GM23248 (cell line): ENCODE measurements around the gene CHMP4A. TPM values are rescaled to one million over a fixed set of nuclear protein-coding genes. Genes with fewer than 3 reads are reported as not detected.

Experiments
- DNase-seq: peaks from one replicate; pipeline ENCODE4 v3.0.0-alpha.2; 2015
- H2AFZ ChIP-seq: fragments of 200-600 bp; sonication (generic); 2 replicates; pipeline ENCODE4 v1.6.1; 2016; ENCODE audit warnings: antibody characterized with exemption
- H3F3A ChIP-seq: fragments of 200-600 bp; sonication (generic); 2 replicates; pipeline ENCODE4 v1.6.1; 2016; ENCODE audit warnings: mild to moderate bottlenecking, antibody characterized with exemption, mixed run types; ENCODE audit not compliant: insufficient read depth
- H3K27ac ChIP-seq: fragments of 200-600 bp; sonication (generic); 2 replicates; pipeline ENCODE4 v1.5.1; 2016; ENCODE audit warnings: mild to moderate bottlenecking
- H3K27me3 ChIP-seq: fragments of 200-600 bp; sonication (generic); replicated peaks from 2 replicates; pipeline ENCODE4 v1.6.1; 2016; ENCODE audit warnings: mild to moderate bottlenecking; ENCODE audit not compliant: insufficient read depth
- H3K36me3 ChIP-seq: fragments of 200-600 bp; sonication (generic); 2 replicates; pipeline ENCODE4 v1.6.1; 2016; ENCODE audit warnings: low read depth, mild to moderate bottlenecking
- H3K4me1 ChIP-seq: fragments of 200-600 bp; sonication (generic); 2 replicates; pipeline ENCODE4 v1.6.1; 2016; ENCODE audit warnings: mild to moderate bottlenecking; ENCODE audit not compliant: insufficient read depth
- H3K4me2 ChIP-seq: fragments of 200-600 bp; sonication (generic); one replicate; pipeline ENCODE4 v1.6.1; 2016; ENCODE audit warnings: mild to moderate bottlenecking; ENCODE audit not compliant: unreplicated experiment
- H3K4me3 ChIP-seq: fragments of 200-600 bp; sonication (generic); 2 replicates; pipeline ENCODE4 v1.5.1; 2016; ENCODE audit warnings: mild to moderate bottlenecking
- H3K79me2 ChIP-seq: fragments of 200-600 bp; sonication (generic); 2 replicates; pipeline ENCODE4 v1.6.1; 2016; ENCODE audit warnings: mild to moderate bottlenecking; ENCODE audit not compliant: insufficient read depth
- H3K9ac ChIP-seq: fragments of 200-600 bp; sonication (generic); 2 replicates; pipeline ENCODE4 v1.6.1; 2016; ENCODE audit warnings: mild to moderate bottlenecking
- H3K9me2 ChIP-seq: fragments of 200-600 bp; sonication (generic); 2 replicates; pipeline ENCODE4 v1.6.1; 2016; ENCODE audit warnings: mixed run types, mild to moderate bottlenecking, moderate library complexity; ENCODE audit not compliant: insufficient read depth
- H3K9me3 ChIP-seq: fragments of 200-600 bp; sonication (generic); one replicate; pipeline ENCODE4 v1.6.1; 2017; ENCODE audit warnings: low read depth
- H4K20me1 ChIP-seq: fragments of 200-600 bp; sonication (generic); 2 replicates; pipeline ENCODE4 v1.6.0; 2016; ENCODE audit not compliant: insufficient read depth
- EZH2 ChIP-seq: fragments of 200-600 bp; sonication (generic); IDR thresholded peaks from 2 replicates; pipeline ENCODE4 v1.6.1; 2018; ENCODE audit warnings: antibody characterized with exemption, mild to moderate bottlenecking; ENCODE audit not compliant: insufficient read depth, poor library complexity, severe bottlenecking
- EZH2phosphoT487 ChIP-seq: fragments of 200-600 bp; sonication (generic); IDR thresholded peaks from 2 replicates; pipeline ENCODE4 v1.6.1; 2018; ENCODE audit warnings: antibody characterized with exemption, moderate library complexity, mild to moderate bottlenecking, low read depth; ENCODE audit not compliant: insufficient read depth
- WGBS, 2 experiments: methylation state at CpG; one replicate each; pipeline ENCODE4 v1.1.6; 2015 to 2017; ENCODE audit warnings: low lambda C conversion rate in 2 of 2, low coverage in 1 of 2; ENCODE audit errors: missing lambda C conversion rate in 2 of 2; 5-methylcytosine and 5-hydroxymethylcytosine counted together
- in situ Hi-C: fragments of 300-500 bp; cut with MboI; formaldehyde crosslinking; loops from 2 replicates; pipeline ENCODE4 v1.15.0; 2020
- polyA plus RNA-seq: library from polyadenylated mRNA; unstranded; fragments of >200 nt; fragmentation: Nextera tagmentation; extraction: Ambion mirVana; gene quantifications from 2 replicates; pipeline ENCODE4 v1.2.1, GENCODE V29; 2016
- total RNA-seq: library from RNA; depleted of rRNA; stranded (reverse); fragments of >200 nt; shearing (Covaris generic); gene quantifications from 2 replicates; pipeline ENCODE4 v1.2.3, GENCODE V29; 2014; rRNA removed

CHMP4A gene, protein sequence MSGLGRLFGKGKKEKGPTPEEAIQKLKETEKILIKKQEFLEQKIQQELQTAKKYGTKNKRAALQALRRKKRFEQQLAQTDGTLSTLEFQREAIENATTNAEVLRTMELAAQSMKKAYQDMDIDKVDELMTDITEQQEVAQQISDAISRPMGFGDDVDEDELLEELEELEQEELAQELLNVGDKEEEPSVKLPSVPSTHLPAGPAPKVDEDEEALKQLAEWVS
- 18.5 and 32.1 TPM in 2 replicates for total RNA-seq
- 75.7 and 81.6 TPM in 2 replicates for polyA plus RNA-seq

DNA sequence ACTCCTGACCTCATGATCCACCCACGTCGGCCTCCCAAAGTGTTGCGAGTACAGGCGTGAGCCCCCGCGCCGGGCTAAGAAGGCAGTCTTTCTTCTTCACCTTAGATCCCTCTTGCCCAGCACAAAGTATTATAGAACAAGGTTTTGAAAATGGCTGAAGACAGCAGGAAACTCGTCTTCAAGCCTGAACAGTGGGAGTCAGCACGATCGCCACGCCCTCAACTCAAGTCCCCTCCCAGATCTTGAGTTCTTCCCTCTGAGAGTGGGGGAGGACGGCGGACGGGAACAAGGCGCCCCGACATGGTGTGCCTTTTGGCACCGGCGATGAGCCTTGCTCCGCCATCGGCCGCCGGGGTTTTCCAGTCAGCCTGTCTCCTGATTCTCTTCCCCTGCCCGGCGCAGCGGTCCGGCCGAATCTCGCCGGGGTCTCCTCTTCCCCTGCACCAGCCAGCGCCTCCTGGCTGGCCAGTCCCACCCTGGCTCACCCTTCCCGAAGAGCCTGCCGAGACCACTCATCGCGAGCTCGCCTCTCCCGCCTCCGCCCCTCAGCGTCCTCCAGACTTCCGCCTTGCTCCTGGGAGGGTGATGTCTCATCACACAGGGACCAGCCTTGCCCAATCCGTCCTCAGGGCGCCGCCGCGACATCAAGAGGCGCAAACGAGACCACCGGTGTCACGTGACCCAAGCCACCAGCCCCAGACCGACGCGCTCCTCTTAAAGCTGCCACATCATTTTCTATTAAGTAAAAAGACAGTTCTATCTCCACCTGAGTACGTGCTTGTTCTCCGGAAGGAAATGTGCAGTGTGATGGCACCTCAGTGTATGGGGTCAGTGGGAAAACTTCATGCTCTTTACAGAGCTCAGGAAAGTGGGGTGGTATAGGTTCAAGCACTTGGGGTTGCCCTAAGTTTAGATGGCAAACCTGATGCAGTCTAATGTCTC lies at the start of gene CHMP4A:
CHMP4A (minus strand) TSS at position 565 of the 942 bp plus-strand sequence; CDS start at position 516, 49 bp downstream.
- in situ Hi-C loops, result no loop called here

DNA sequence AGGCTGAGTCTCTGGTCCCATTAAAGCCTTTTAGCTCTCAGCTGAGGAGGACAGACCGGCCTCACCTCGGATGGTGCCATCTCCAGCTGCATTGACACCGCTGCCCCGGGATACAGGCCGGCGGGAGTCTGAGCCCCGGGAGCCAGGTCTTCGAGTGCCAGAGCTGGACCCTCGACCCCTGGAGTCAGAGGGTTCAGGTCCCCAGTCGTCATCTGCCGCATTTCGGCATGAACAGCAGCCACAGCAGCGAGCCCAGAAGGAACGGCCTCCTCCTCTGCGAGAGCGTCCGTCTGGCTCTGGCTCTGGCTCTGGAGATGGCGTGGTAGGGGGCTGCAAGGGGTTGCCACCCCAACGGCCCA lies 48.7 kb upstream of the CHMP4A start:
- H3K9me3 ChIP-seq, result no peaks in the 10 kb centered on the region
- no peak overlapping the region for H3K4me2 ChIP-seq
- H3K36me3 ChIP-seq, result no peaks in the 10 kb centered on the region
- no peaks in the 10 kb centered on the region for H3K79me2 ChIP-seq
- TF ChIP-seq EZH2, result no peak
- no peak for TF ChIP-seq EZH2phosphoT487
- 86 to 87% methylated on average over 19 of the region's 19 CpGs for WGBS, 2 experiments
- H3F3A ChIP-seq, result no peaks in the 10 kb centered on the region
- no peak overlapping the region for H3K9ac ChIP-seq
- no peaks in the 10 kb centered on the region for H3K27me3 ChIP-seq
- no peak overlapping the region for H3K27ac ChIP-seq
- peaks cover 7% of the 10 kb centered on the region for H3K4me1 ChIP-seq
- no peaks in the 10 kb centered on the region for H3K9me2 ChIP-seq
- no peaks in the 10 kb centered on the region for H4K20me1 ChIP-seq
- no peak for DNase-seq
- in situ Hi-C loops, result no loop called here
- no peak overlapping the region for H2AFZ ChIP-seq
- H3K4me3 ChIP-seq, result no peak overlapping the region

More for the DNA sequence above, at the start of gene CHMP4A:
- TF ChIP-seq EZH2, result no peak
- TF ChIP-seq EZH2phosphoT487, result no peak
- Histone ChIP-seq H3K4me1 (peaks cover 9% of the 10 kb centered on the region), H4K20me1 (no peaks in the 10 kb centered on the region), H3F3A (peaks cover 29% of the 10 kb centered on the region), H3K9me2 (no peaks in the 10 kb centered on the region), H3K9ac (peak within 1 kb of the TSS; percentile 98), H3K9me3 (no peaks in the 10 kb centered on the region), H3K27me3 (no peaks in the 10 kb centered on the region), H3K36me3 (peaks cover 8% of the 10 kb centered on the region; the same call in 1 of the 2 replicates), H2AFZ (peak within 1 kb of the TSS; percentile 90), H3K4me2 (peak within 1 kb of the TSS; percentile 86), H3K4me3 (peak within 1 kb of the TSS; percentile 75), H3K79me2 (peaks cover 15% of the 10 kb centered on the region), H3K27ac (peak within 1 kb of the TSS; percentile 99)
- 0 to 1% methylated on average over 46 to 52 of the region's 53 CpGs for WGBS, 2 experiments
- DNase-seq, result peak; percentile 100

DNA sequence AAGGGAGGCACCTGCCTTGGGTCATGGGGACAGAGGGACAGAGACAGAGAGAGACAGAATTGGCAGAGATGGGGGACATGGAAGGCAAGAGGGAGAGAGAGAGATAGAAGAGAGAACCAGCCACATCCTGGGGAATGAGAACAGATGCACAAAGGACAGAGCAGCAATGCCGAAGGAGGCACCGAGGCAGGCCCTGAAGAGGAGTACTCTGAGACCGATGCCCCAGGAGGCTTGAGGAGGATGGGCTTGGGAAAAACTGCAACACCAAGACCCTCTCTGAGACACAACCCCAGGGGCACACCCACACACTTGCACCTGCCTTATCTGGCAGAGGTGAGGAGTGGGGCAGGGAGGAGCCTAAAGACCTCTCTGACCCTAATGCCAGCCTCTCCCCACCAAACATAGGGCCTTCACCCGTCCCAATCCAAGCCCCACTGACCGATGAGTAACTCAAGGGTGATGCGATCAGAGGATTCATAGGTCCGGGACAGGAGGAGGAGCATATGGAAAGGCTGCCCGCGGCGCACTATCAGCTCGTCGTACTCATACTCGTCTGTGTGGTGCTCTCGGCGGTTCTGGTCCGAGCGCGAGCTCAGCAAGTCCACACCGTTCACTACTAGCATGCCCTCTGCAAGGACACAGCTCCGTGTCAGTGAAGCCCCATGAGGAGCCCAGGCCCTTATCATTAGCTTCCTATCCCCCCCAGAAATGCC lies 48.1 kb upstream of the CHMP4A start:
- H4K20me1 ChIP-seq, result no peaks in the 10 kb centered on the region
- DNase-seq, result no peak
- in situ Hi-C loops, result no loop called here

DNA sequence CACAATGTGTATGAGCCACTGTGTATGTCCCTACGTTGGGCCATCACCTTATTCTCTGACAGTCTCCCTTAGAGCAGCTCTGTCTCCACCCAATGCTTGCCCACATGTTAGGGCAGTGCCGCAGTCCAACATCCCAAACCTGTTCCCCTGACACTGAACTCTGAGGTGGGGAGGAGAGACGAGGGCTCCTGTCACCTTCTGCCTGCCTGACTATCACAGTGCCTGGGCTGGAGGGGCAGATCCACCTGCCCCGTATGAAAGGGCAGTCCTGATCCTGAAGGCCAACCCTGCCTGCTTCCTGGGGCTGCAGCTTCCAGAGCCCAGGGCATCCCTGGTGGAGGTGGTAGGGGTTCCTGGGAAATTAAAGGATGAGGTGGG lies 47.5 kb upstream of the CHMP4A start:
- Histone ChIP-seq H3K4me2 (no peak overlapping the region), H3K79me2 (no peaks in the 10 kb centered on the region), H3K9me3 (no peaks in the 10 kb centered on the region), H3K4me1 (peaks cover 7% of the 10 kb centered on the region), H3K27ac (no peak overlapping the region), H4K20me1 (no peaks in the 10 kb centered on the region), H3K9me2 (no peaks in the 10 kb centered on the region), H2AFZ (no peak overlapping the region), H3K9ac (no peak overlapping the region), H3K27me3 (no peaks in the 10 kb centered on the region), H3K36me3 (no peaks in the 10 kb centered on the region), H3K4me3 (no peak overlapping the region), H3F3A (no peaks in the 10 kb centered on the region)
- TF ChIP-seq EZH2, result no peak
- no peak for DNase-seq
- in situ Hi-C loops, result no loop called here
- 74 to 75% methylated on average over 4 of the region's 4 CpGs for WGBS, 2 experiments

More for the DNA sequence above, 48.1 kb upstream of the CHMP4A start:
- Histone ChIP-seq H3F3A (no peaks in the 10 kb centered on the region), H3K9ac (no peak overlapping the region), H3K36me3 (no peaks in the 10 kb centered on the region), H3K9me3 (no peaks in the 10 kb centered on the region), H3K27me3 (no peaks in the 10 kb centered on the region), H3K79me2 (no peaks in the 10 kb centered on the region), H3K4me3 (no peak overlapping the region), H3K9me2 (no peaks in the 10 kb centered on the region), H2AFZ (no peak overlapping the region), H3K4me1 (peaks cover 7% of the 10 kb centered on the region), H3K4me2 (no peak overlapping the region), H3K27ac (no peak overlapping the region)
- WGBS, 2 experiments, result 90% methylated on average over 20 of the region's 20 CpGs
- TF ChIP-seq EZH2phosphoT487, result no peak
- no peak for TF ChIP-seq EZH2
